HG03575 (cell line): Measurements from ENCODE around the gene CDKN2D.
"Not testable (repeated sequence)": the region's sequence is repeated elsewhere in the genome, so short reads cannot be mapped to it uniquely, and the experiment has no call there.

Source experiments
- ATAC-seq: cut with Tn5 transposase; IDR thresholded peaks from one replicate; pipeline ENCODE4 v1.9.1; 2021; ENCODE audit not compliant: unreplicated experiment, insufficient number of reproducible peaks, low FRiP score; ENCODE audit errors: extremely low read depth

The CDKN2D gene

DNA sequence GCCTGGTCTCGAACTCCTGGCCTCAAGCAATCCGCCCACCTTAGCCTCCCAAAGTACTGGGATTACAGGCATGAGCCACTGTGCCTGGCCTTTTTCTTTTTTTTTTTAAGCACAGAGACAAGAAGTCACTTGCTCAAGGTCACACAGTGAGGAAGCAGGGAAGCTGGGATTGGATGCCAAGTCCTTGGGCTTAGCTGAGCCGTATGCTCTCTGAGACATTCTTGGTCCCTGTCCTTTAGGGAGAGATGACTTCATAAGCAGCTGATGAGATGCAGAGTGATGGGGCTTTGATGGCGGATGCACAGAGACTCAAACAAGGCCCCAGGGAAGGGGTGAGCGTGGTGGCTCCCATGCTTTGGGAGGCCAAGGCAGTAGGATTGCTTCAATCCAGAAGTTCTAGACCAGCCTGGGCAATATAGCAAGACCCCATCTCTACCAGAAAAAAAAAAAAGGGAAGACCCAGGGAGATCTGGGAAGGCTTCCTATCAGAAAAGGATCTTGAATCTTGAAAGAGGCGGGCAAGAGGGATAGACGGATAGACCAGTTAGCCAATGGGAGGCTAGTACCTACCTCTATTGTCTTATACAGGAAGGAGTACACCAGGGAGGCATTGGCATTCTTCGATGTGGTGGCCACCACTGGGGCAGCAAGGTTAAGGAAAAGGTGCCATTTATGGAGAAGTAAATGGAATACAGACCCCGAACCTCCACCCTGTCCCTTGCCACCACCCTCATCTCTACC lies 14.4 kb upstream of the CDKN2D start:
- ATAC-seq: no peak

DNA sequence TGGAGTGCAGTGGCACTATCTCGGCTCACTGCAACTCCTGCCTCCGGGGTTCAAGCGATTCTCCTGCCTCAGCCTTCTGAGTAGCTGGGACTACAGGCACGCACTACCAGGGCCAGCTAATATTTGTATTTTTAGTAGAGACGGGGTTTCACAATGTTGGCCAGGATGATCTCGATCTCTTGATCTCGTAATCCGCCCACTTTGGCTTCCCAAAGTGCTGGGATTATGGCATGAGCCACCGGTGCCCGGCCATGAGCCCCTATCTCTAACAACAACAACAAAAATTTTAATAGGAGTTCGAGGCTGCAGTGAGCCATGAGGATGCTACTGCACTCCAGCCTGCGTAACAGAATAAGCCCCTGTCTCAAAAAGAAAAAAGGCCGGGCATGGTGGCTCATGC lies 13.3 kb upstream of the CDKN2D start:
- no peak for ATAC-seq

DNA sequence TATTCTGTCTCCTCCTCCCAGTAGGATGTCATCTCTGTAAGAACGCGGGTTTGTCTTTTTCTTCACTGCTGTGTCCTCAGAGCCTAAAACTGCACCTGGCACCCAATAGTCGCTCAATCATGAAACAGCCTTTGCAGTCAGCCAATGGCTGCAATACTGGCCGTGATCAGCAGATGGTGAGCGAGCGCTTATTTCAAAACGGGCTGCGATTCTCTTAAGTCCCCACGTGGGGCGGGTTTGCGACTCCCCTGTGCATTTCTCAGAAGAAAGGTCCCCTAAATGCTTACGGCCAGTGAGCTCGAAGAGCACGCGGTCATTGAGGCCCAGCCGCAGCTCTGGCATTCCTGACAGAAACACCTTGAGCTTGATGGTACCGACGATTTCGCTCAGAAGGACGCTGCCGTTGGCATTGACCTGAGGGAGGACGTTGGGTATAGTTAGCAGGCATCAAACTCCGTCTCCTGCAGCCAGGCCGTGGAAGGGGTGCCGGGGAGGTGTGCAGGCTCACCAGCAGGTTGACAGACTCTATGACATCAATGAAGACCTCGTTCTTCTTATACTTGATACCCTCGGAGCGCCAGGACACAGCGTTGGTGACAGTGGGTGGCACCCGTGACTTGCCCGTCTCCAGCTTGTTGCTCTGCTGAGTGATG lies 12.3 kb upstream of the CDKN2D start:
- no peak for ATAC-seq

DNA sequence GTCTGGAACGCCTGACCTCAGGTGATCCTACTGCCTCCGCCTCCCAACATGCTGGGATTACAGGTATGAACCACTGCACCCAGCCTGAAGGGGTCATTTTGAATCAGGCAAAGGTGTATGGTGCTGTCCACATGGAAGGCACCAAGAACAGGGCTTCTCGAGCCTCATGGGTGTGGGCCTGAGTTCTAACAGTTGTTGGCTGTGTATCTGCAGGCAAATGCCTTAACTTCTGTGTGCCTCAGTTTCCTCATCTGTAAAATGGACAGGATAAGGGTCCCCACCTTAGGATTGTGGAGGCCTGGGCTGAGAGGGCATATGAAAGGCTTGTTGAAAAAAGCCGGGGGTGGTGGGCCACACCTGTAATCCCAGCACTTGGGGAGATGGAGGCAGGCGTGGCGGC lies 9.2 kb upstream of the CDKN2D start:
- ATAC-seq: no peak

DNA sequence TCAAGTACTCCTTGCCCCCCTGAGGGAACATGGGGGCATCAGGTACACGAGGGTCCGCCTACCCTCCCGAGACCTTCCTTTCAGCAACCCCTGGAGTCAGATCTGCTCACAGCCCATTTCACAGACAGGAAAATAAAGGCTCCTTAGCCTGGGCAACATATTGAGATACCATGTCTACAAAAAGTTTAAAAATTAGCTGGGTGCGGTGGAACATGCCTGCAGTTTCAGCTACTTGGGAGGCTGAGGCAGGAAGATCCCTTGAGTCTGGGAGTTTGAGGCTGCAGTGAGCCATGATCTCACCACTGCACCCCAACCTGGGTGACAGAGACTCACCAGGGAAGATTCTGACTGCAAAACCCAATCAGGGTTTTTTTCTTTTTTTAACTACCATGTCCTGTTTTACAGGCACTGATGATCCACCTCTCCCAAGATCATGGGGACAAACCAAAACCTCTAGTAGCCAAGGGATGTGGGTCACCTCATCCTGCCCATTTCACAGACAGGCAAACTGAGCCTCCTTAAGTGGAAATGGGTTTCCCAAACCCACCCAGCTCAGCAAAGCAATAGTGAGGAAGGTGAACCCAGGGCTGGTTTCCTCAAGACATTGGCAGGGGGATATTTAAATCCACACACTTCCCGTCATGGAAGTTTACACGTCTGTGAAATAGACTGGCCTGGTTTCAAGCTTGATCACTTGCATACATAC lies 6.4 kb upstream of the CDKN2D start:
- no peak for ATAC-seq

DNA sequence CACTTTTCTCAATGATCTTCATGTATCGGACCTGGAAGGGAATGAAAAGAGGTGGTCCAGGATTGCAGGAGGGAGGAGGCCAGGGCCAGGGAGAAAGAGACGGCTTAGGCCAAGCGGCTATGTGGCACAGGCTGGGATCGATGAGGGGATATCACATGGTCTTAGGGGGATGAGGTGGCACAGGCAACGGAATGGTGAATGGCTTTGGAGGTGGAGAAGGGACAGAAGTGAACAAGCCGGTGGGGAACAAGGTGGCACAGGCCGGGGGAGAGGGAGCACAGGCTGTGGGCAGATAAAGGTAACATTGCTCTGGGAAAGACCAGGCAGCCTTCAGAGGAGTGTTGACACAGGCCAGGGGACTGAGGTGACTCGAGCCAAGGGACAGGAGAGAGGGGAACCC lies 5.7 kb upstream of the CDKN2D start:
- ATAC-seq: no peak

DNA sequence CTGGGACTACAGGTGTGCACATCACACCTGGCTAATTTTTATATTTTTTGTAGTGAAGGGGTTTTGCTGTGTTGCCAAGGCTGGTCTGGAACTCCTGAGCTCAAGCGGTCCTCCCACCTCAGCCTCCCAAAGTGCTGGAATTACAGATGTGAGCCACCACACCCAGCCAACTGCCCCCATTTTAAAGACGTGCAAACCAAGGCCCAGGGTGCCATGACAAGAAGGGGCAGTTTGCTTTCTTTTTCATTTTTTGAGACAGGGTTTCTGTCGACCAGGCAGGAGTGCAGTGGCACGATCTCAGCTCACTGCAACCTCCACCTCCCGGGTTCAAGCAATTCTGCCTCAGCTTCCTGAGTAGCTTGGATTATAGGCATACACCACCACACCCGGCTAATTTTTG lies 5.0 kb upstream of the CDKN2D start:
- ATAC-seq: not testable (repeated sequence)

DNA sequence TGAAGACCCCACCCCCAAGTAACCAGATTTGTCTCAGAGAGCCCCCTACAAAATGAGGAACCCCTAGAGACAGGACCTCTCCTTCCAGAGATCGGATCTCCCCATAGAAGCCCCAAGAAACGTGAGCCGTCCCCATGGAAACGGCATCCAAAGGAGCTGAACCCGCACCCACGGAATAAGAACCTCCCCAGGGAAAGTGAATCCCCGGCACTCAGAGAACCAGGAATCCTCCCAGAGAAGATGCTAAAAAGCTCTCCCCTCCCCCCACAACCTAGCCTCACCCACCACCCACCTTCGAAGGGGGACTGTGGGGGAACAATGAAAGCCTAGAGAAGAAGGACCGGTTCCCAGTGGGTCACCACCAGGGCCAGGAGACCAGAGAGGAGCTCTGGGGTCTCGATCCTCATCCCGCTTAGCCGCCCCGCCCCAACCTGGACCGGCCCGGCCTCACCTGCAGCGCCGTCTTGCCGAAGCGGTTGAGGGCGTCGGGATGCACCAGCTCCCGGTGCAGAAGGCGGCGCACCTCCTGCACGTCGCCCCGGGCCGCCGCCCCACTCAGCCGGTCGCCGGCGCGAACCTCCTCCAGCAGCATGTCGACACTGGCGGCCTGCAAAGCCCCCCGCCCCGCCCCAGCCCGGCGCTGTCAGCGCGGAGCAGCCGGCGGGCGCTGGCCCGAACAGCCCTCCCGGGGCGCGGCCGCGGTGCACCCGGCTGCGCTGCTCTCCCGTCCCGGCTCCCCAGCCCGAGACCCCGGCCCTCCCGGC lies 535 bp downstream of the CDKN2D start:
- no peak for ATAC-seq

DNA sequence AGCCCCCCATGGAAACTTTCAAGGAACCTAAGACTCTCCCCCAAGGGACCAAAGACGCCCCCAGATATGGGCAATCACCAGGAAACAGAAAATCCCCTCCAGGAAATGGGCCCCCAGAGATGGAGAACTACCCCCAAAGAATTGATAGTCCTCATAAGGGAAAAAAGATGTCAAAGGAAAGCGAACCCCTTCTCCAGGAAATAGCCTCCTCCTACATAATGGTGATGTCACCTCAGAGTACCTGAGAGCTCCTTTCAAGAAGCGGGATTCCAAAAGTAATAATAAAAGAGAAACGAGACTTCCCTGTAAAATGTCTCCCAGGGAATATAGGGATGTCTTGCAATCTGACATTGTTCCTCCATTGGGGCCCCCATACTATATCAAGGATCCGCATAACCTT lies 1.1 kb downstream of the CDKN2D start:
- ATAC-seq: no peak

DNA sequence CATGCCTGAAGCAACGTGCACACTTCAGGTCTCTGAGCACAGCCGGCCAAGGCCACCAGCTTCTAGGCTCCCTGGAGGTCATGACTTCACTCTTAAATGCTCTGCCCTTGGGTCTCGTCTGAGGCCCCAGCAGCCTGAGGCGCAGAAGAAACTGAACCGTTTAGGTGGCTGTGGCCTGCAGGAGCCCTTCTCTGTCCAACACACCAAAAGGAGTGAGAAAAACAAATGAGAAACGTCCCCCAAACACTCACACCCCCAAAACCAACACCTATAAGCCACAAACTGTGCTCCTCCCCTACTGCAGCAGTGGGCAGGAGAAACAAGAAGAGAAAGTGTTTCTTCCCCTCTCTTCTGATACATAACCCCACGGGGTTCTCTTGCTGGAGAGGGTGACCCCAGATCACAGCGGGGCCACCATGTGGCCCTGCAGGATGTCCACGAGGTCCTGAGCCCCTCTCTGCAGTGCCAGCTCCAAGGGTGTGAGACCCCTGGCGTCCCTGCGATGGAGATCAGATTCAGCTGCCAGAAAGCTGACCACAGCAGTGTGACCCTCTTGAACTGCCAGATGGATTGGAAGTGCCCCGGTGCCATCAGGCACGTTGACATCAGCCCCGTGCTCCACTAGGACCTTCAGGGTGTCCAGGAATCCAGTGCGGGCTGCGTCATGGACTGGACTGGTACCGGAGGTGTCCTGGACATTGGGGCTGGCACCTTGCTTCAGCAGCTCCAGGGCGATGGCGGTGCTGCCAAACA lies 1.9 kb downstream of the CDKN2D start:
- ATAC-seq: no peak

DNA sequence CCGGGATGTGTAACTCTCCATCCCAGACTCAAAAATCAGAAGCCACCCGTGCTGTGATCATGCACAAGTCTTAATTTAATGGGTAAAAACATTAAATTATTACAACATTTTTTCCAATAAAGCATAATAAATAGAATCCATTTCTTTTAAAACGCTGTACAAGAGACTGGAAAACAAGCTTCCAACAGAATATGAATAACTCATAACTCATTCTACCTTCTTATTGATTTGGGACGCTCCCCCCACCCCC lies 2.4 kb downstream of the CDKN2D start:
- ATAC-seq: no peak

DNA sequence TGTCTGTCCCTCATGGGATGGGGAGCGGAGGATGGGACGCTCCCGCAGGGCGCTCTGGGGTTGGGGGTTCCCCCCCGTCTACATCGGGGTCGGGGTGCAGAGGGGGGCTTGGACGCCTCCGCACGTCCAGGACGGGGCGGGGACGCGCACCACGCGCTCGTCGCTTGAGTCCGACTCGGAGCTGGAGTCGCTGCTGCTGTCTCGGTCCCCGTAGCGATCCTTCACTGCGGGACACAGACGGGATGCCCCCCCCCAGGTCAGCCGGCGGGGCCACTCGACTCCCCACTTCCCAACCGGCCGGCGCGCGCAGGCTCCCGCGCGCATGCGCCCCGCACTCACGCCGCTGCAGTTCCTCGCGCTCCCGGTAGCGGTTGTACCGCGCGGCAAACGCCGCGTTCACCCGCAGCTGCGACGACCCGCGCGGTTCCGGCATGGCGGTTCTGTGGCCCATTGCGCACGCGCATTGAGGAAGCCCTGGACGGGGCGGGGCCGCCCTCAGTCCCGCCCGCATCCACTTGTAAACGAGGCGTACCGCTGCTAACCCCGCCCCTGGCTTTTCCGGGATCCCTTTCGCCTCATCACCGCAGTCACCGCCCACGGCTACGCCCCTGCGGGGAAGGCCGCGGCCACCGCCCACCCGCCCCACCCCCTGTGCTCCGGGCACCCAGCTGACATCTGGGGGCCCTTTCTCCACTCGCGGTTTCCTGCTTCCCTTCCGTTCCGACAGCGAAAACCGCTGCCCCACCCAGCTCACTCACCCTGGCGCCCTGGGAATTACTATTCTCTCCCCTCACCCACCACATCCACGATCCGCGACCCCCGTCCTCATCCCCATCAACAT lies 3.0 kb downstream of the CDKN2D start, which contains the start of gene KRI1:
TSS of gene KRI1 (minus strand) at position 444 of the 841 bp plus-strand sequence. CDS start at position 433, 11 bp downstream.
- ATAC-seq: no peak

DNA sequence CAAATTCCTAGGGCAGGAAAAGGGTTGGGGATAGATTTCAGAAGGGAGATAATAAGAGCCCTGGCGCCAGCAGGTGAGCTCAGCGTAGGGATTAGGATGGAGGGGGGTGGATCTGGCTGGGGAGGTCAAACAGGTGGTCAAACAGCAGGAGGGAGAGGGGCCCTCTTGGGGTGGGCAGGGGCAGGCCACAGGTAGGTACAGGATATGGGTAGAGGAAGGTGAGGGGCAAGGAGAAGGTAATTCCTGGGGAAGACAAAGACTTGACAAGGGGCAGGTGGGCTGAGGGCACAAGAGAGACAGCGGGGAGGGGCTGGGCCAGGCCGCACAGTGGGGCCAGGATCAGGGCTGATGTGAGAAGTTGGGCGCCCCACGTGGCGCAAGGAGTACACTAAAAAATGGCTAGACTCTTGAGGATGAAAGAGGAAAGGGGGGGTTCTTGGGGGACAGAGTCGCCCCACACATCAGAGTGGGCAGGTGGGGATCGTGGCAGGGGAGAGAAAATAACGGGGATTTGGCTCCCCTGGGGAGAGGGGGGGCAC lies 3.7 kb downstream of the CDKN2D start:
- no peak for ATAC-seq

DNA sequence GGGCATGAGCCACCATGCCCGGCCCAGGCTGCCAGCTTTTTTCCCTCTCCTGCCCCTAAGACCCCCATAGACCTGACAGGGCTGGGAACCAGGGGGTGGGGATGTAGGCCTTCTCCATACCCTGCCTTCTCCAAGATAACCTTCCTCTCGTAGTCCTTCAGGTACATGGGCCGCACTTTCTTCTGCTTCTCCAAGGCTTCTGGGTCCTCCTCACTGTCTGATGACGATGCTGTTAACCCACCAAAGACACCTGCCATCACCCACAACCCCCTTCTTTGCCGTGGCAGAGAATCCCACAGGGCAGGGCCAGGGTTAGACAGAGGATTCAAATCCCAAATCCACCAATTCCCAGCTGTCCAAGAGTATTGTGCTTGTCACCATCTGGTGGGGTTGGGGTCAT lies 6.2 kb downstream of the CDKN2D start:
- no peak for ATAC-seq

DNA sequence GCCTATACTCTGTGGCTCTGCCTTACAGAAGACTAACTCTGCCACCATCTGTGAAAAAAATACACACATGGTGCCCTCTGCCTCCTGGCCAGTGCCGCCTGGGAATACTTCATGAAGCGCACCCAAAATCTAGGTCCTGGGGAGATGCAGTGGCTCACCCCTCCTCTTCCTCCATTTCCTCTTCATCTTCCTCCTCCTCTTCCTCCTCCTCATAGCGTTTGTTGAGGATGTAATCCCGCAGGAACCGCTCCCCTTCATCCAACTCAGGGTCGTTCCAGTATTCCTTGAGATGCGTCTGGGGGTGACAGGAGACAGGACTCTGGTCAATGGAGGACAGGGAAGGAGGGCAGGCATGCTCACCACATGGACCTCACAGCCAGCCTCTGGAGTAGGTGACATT lies 8.6 kb downstream of the CDKN2D start:
- ATAC-seq: no peak

DNA sequence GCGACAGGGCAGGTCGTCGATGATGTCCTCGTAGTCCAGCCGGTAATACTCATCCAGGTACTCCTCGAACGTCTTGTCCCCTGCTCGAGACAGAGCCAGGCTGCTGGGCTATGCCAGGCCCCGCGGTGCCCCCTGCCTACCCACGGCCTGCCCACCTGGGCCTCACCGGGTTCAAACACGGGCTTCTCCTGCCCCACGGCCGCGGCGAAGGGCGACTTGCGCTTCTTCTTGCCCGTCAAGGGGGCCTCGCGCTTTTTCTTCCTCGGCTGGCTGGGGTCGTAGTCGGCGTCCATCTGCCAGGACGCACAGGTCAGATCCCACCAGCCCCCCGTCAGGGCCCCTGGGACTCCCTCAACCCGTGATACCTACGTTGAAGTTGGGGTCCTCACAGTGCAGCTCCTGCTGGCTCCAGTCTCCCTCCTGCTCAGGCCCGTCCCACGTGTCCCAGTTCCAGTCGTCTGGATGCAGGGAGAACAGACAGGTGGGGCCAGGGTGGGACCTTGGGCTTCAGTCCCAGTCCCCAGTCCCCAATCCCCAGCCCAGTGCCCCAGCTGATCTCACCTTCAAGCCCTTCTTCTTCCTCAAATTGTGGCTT lies 11.1 kb downstream of the CDKN2D start:
- ATAC-seq: no peak

DNA sequence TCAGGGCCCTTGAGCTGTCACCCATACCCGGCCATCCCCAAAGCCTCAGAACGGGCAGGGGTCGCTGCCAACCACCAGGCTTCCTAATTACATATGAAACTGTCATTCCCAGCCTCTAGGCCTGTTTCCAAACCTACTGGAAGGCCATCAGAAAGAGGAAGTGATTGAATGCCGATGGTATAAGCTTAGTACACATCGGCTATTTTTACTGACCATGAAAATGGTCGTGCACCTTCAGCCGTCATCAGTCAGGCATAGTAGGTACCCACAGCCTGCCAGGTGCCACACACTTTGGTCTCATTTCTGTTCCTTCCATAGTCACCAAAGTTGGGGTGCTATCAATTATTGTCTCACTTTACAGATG lies 13.2 kb downstream of the CDKN2D start:
- no peak for ATAC-seq
